22Rv1 (cell line): ENCODE results near the gene HLCS.
A peak's percentile ranks its signal among the peaks of the same experiment; 100 is the strongest.

Experiments
- H3K27ac ChIP-seq: fragments of 450-650 bp; 2 replicates; pipeline ENCODE4 v1.5.1; 2017
- ZFX ChIP-seq: fragments of 450-650 bp; IDR thresholded peaks from 2 replicates; pipeline ENCODE4 v1.6.1; 2017; ENCODE audit warnings: antibody characterized with exemption, borderline replicate concordance
- TF ChIP-seq, protein P1 (sequence below): fragments of 450-650 bp; IDR thresholded peaks from 2 replicates; pipeline ENCODE4 v1.5.1; 2017; ENCODE audit warnings: mild to moderate bottlenecking

The HLCS gene

DNA sequence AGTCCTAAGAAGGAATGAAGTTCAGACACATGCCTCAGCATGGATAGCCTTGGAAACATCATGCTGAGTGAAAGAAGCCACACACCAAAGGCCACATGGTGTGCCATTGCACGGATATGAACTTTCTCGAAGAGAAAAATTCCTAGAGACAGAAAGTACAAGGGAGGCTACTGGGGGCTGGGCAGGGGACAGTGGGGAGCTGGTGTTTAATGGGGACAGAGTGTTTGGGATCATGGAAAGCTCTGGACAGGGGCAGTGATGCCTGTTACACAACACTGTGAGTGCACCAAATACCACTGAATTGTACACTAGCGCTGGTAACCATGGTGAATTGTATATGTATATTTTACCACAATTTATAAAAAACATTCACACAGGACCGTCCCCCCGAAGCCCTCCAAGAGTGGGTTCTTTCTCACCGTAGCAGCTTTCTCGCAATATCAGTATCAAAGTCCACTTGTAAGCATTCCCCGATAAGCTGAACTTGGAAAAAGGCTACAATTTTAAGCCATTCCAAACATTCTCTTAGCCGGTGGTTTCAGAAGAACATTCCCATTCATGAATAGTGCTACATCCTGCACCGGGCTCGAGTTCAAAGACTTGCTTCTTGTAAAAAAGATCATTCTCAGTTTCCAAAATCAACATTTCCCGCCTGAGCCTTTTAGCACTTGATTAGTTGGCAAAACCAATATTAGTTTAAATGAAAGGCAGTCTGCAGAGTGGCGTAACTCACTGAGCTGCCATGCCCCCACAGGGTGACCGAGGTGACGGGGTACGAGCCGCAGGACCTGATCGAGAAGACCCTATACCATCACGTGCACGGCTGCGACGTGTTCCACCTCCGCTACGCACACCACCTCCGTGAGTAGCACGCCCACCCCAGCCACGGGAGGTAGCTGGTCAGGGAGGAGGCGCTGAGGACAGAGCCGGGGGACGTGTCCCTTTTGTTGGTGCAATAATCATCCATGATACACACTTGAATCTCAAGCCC lies 235.9 kb downstream of the HLCS start:
- TF ChIP-seq ZFX = no peak
- TF ChIP-seq, protein P1, sequence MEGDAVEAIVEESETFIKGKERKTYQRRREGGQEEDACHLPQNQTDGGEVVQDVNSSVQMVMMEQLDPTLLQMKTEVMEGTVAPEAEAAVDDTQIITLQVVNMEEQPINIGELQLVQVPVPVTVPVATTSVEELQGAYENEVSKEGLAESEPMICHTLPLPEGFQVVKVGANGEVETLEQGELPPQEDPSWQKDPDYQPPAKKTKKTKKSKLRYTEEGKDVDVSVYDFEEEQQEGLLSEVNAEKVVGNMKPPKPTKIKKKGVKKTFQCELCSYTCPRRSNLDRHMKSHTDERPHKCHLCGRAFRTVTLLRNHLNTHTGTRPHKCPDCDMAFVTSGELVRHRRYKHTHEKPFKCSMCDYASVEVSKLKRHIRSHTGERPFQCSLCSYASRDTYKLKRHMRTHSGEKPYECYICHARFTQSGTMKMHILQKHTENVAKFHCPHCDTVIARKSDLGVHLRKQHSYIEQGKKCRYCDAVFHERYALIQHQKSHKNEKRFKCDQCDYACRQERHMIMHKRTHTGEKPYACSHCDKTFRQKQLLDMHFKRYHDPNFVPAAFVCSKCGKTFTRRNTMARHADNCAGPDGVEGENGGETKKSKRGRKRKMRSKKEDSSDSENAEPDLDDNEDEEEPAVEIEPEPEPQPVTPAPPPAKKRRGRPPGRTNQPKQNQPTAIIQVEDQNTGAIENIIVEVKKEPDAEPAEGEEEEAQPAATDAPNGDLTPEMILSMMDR = no peak
- H3K27ac ChIP-seq = no peak overlapping the region

DNA sequence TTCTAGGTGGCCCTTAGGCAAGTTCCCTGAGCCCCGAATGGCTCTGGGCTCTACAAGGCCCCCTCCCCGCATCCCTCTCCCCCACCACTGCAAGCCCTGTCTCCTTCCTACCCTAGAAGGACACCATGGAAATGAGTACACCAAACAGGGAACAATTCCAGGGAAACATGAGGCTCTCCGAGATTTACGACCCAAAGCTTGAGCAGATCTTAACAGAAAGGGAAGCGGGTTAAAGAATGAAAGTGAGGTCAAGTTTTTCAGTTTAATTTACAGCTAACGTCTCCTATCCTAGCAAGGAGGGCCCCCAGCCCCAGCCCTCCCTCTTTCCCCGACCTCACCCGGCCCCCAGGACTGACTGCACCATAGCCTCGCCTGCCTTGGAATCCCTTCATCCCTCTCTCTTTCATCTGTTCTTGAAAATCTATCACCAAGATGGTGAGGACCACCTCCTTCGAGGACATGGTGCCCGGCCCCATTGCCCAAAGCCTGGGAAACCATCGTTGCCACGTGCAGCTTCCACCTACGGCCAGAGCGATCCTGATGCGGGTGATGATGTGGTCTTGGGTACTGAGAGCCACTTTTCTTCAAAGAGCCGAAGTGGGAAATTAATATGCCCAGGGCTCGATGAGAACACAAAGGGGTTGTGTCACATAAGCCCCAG lies 237.0 kb downstream of the HLCS start:
- no peak for TF ChIP-seq ZFX
- TF ChIP-seq, protein P1 = no peak
- no peak overlapping the region for H3K27ac ChIP-seq

DNA sequence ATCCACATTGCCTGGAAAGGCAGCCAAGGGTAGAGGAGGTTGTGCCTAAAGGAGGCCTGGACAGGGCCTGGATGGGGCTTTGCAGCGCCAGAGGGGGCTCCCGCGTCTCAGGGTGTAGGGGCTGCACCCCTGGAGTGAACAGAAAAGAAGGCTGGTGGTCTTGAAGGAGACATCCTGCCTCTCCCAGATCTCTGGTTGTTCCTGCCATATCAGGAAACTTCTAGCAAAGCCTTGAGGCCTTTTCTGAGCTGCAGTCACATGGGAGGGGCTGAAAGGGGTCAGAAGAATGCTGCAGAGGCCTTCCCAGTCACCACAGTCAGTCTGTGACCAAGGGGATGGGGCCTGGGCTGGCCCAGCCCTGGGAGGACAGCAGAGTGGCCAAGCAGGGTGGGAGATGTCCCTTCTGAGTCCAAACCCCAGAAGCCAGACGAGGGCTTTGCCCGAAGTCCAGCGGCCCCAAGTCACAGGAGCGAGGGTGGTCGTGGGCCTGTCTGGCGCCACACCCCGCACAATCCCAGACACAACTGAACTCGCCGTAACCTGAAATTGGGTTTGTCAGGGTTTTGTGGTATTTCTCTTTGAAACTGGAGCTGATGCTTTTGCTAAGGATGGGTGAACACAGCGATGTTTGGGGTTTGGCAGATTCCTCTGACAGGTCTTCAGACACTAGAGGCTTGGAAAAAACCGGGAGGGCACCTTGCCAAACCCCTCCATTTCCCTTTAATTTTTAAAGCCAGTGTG lies 237.9 kb downstream of the HLCS start:
- H3K27ac ChIP-seq = no peak overlapping the region
- TF ChIP-seq, protein P1 = no peak
- no peak for TF ChIP-seq ZFX

DNA sequence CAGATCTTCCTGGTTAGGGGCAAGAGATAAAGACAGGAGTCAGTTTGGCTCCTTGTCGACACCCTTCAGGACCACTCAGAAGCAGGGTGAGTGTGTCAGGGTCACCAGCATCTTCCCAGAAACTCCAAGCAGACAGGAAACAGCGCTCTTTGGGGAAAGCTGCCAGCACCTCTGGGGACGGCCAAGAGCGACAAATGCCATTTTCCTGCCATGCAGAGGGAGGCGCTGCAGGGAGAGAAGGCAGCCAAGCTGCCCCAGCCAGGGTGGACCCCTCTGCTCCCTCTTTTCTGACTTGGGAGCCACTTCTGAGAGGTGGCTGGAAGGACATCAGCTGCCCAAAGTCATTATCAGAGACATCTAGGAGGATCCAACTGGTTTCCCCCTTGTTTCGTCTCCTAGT lies 238.6 kb downstream of the HLCS start:
- H3K27ac ChIP-seq = no peak overlapping the region
- TF ChIP-seq, protein P1 = peak; percentile 20; the same call in 1 of the 2 replicates
- no peak for TF ChIP-seq ZFX

DNA sequence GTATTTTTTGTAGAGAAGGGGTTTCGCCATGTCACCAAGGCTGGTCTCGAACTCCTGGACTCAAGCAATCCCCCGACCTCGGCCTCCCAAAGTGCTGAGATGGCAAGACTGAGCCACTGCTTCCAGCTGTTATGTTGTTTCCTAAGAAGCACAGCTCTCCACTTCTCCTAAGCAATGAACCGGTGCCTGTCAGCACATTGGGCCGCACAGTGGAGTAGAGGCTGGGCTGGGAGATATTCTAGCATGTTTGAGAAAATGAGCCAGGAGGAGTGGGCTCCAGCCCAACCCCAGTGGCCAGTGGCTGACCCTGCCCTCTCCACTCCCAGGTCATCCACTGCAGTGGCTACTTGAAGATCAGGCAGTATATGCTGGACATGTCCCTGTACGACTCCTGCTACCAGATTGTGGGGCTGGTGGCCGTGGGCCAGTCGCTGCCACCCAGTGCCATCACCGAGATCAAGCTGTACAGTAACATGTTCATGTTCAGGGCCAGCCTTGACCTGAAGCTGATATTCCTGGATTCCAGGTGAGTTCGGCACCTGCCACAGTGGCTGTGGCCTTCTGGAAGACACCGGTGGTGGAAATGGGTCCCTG lies 240.6 kb downstream of the HLCS start:
- TF ChIP-seq, protein P1 = no peak
- no peak for TF ChIP-seq ZFX
- no peak overlapping the region for H3K27ac ChIP-seq

DNA sequence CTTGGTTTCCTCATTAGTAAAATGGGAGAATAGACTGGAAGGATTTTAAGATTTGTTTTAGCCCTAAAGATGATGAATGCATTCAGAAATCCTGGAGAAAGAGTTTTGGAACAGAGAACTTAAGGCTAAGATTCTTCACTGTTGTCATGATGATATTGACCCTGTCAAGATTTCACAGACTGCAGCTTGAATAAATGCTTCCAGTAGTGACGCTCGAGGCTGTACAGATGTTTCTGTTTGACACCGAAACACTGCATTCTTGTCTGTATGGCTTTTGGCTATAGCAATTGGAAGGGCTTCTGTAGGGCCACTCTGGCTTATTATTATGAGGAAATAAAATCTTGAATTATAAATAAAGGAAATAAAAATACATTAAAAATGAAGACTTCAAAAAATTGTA lies 241.8 kb downstream of the HLCS start:
- TF ChIP-seq, protein P1 = no peak
- no peak for TF ChIP-seq ZFX
- H3K27ac ChIP-seq = no peak overlapping the region
